Pancreas (tissue), 10 donors: Measurements from ENCODE around the gene ZSCAN25. TPM values are rescaled to one million over a fixed set of nuclear protein-coding genes. Genes with fewer than 3 reads are reported as not detected.

Experiments used
- ATAC-seq, 4 donors: fragments of 200-7000 bp; cut with Tn5 transposase; one replicate each; pipeline versions ENCODE4 v1.8.0 to v1.9.1; 2020; ENCODE audit warnings: mild to moderate bottlenecking in 4 of 4, moderate library complexity in 4 of 4
- DNase-seq, 6 donors: peaks; one replicate each; pipeline ENCODE4 v3.0.0-alpha.2; 2020
- FAIRE-seq: peaks from 2 replicates; lab custom pipeline; 2012; peaks lifted over from hg19 to GRCh38; lab: Jason Lieb, UNC
- H3K27ac ChIP-seq, 4 donors: fragments of 200-600 bp; sonication (generic); 1 replicate in 3 of 4; 2 replicates in 1 of 4; pipeline versions ENCODE4 v1.5.0 to v1.8.0; 2020
- H3K27me3 ChIP-seq, 4 donors: fragments of 200-600 bp; one replicate each; pipeline ENCODE4 v1.8.0; 2021
- H3K36me3 ChIP-seq, 3 donors: fragments of 200-600 bp; sonication (generic) in 1 of 3; one replicate each; pipeline versions ENCODE4 v1.5.0 to v1.8.0; 2020 to 2021
- H3K4me1 ChIP-seq, 3 donors: fragments of 200-600 bp; one replicate each; pipeline ENCODE4 v1.8.0; 2021
- H3K4me3 ChIP-seq, 4 donors: fragments of 200-600 bp; sonication (generic) in 2 of 4; one replicate each; pipeline versions ENCODE4 v1.5.0 to v1.8.0; 2020 to 2021
- H3K9me3 ChIP-seq, 4 donors: fragments of 200-600 bp; one replicate each; pipeline ENCODE4 v1.8.0; 2021
- CTCF ChIP-seq, 4 donors: fragments of 200-600 bp; sonication (generic) in 3 of 4; IDR thresholded peaks; one replicate each; pipeline versions ENCODE4 v1.5.0 to v1.8.0; 2021; ENCODE audit warnings: antibody characterized with exemption in 4 of 4
- WGBS, 2 donors: extraction: QIAGEN DNeasy Blood & Tissue Kit; methylation state at CpG; one replicate each; pipeline ENCODE4 v1.1.7; 2013; 5-methylcytosine and 5-hydroxymethylcytosine counted together
- intact Hi-C, 3 donors: fragments of 100-400 bp; cut with DNase I; formaldehyde crosslinking; loops; one replicate each; pipeline versions ENCODE4 v1.11.1 to v1.14.2; 2022
- polyA plus RNA-seq, 2 donors: library from polyadenylated mRNA; stranded (reverse); fragments of 200-250 nt; gene quantifications; one replicate each; pipeline ENCODE4 v1.2.3, GENCODE V29; 2013
- total RNA-seq, 6 donors: library from RNA; stranded (reverse); fragmentation: NEBNext Ultra II Directional in 4 of 6; extraction: Animal tissue kit (Norgen Biotek cat#: 25700) in 4 of 6; gene quantifications; one replicate each; pipeline versions ENCODE4 v1.2.1 to v1.2.4, GENCODE V29; 2021 to 2023
- donor health status: healthy with polysubstance abuse.
- donor health status: DM: no; HTN: no; CAD: no; lungs with moderate emphysema.
- donor health status: DM: no; HTN: no; CAD: no.
- donor health status: control.
- donor health status: control.
- donor health status: Bipolar disorder and iron deficiency.
- donor health status: DM: yes; HTN: yes; CAD: no.
- donor health status: DM: no; HTN: no; CAD: no.
- donor health status: DM: no; HTN: no; CAD: no.
- donor health status: DM: yes; HTN: yes; CAD: no.

ZSCAN25 gene
- total and polyA plus RNA-seq, 8 donors: 4.7 to 12.8 (median 8.0) TPM

DNA sequence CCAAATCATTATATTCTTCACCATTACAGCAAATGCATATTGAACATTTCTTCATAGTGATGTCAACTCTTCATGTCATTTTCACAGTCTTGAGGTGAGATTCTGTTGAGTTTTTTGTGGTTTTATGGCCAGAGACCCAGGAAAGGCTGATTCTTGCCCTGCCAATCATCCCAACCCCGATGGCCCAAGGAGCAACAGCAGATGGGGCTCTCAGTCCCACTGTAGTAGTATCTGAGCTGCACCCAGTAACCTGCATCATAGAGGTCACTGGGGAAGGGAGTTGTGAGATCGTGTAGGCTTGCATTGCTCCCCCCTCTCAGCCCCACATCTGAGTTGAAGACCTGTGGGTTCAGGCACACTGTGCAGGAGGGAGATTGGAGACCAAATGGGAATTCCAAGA, 26.7 kb downstream of the ZSCAN25 start:
- FAIRE-seq: no peak
- H3K9me3 ChIP-seq: no peaks in the 10 kb centered on the region
- intact Hi-C loops: no loop called here

GRCh38 chr7:99644431-99644830, 27.7 kb downstream of the ZSCAN25 start:
- no peak for ATAC-seq
- Histone ChIP-seq H3K36me3 (no peaks in the 10 kb centered on the region), H3K4me1 (no peaks in the 10 kb centered on the region), H3K4me3 (no peak overlapping the region), H3K9me3 (no peaks in the 10 kb centered on the region), H3K27ac (no peak overlapping the region), H3K27me3 (no peaks in the 10 kb centered on the region)
- WGBS, 2 donors: 96 to 100% methylated on average over 3 of the region's 3 CpGs
- no peak for DNase-seq
- no peak for FAIRE-seq
- intact Hi-C loops: no loop called here
- TF ChIP-seq CTCF (IDR thresholded peaks at IDR 0.05): no peak

More for the DNA sequence above, 26.7 kb downstream of the ZSCAN25 start:
- no peak overlapping the region for H3K27ac ChIP-seq
- no peak overlapping the region for H3K4me3 ChIP-seq
- ATAC-seq: no peak
- H3K36me3 ChIP-seq: no peaks in the 10 kb centered on the region
- no peaks in the 10 kb centered on the region for H3K4me1 ChIP-seq
- 82 to 90% methylated on average over 2 of the region's 2 CpGs for WGBS, 2 donors
- no peak for TF ChIP-seq CTCF (IDR thresholded peaks at IDR 0.05)
- DNase-seq: no peak
- no peaks in the 10 kb centered on the region for H3K27me3 ChIP-seq

GRCh38 chr7:99645590-99645989, 28.8 kb downstream of the ZSCAN25 start:
- FAIRE-seq: no peak
- 95 to 100% methylated on average over 1 of the region's 1 CpG for WGBS, 2 donors

DNA sequence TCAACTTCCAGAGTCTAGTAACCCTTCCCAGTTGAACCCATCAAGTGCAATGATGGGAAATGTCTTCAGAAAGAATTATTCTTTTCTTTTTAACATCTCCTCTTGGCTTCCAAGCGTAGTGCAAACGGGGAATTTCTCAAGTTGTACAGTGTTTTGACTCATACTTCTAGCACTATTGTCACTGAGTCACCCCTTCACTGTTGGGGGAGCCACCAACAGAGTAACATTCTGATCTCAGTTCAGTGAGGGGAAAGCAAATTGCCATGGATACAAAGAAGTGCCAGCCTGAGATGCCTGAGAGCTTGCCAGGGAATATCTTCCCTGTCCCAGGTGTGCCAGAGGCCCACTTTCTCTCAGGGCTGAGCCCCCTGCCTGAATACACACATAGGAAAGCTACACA, 32.1 kb downstream of the ZSCAN25 start:
- no peaks in the 10 kb centered on the region for H3K9me3 ChIP-seq
- H3K4me1 ChIP-seq: no peaks in the 10 kb centered on the region
- H3K36me3 ChIP-seq: no peaks in the 10 kb centered on the region
- TF ChIP-seq CTCF (IDR thresholded peaks at IDR 0.05): no peak
- FAIRE-seq (no peak), DNase-seq (no peak), ATAC-seq (no peak)
- no peaks in the 10 kb centered on the region for H3K27me3 ChIP-seq
- H3K27ac ChIP-seq: no peak overlapping the region
- intact Hi-C loops: no loop called here
- H3K4me3 ChIP-seq: no peak overlapping the region
- 94 to 96% methylated on average over 2 of the region's 2 CpGs for WGBS, 2 donors

More at GRCh38 chr7:99645590-99645989, 28.8 kb downstream of the ZSCAN25 start:
- Histone ChIP-seq H3K36me3 (no peaks in the 10 kb centered on the region), H3K27me3 (no peaks in the 10 kb centered on the region), H3K9me3 (no peaks in the 10 kb centered on the region), H3K27ac (no peak overlapping the region), H3K4me3 (no peak overlapping the region), H3K4me1 (no peaks in the 10 kb centered on the region)
- TF ChIP-seq CTCF (IDR thresholded peaks at IDR 0.05): no peak
- intact Hi-C loops: no loop called here
- ATAC-seq: no peak
- DNase-seq: no peak

DNA sequence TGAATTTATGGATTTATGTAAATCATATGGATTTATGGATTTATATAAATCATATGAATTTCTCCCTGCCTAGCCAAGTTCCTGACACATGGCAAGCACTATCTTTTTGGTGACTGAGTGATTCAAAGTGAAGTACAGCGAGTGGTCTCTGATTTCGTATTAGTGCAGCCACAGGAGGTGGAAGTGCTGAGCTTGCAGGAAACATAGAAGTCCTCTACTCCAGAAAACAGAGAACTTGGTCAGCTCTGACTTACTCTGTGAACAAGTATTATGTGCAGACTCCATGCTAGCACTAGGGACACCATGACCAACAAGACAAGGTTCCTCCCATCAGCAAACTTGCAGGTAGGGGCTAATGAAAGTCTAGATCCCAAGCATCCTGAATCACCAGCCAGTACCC, 34.5 kb downstream of the ZSCAN25 start:
- H3K4me3 ChIP-seq: no peak overlapping the region
- intact Hi-C loops: no loop called here
- DNase-seq (no peak), ATAC-seq (peak in 1 of 4 donors; percentile 7), FAIRE-seq (no peak)
- H3K4me1 ChIP-seq: no peaks in the 10 kb centered on the region
- H3K9me3 ChIP-seq: no peaks in the 10 kb centered on the region
- H3K36me3 ChIP-seq: no peaks in the 10 kb centered on the region
- H3K27me3 ChIP-seq: no peaks in the 10 kb centered on the region
- H3K27ac ChIP-seq: no peak overlapping the region
- TF ChIP-seq CTCF (IDR thresholded peaks at IDR 0.05): no peak
- WGBS, 2 donors: 93 to 99% methylated on average over 2 of the region's 2 CpGs
